ENCODE measurements around the gene LRRTM4. TPM values are rescaled to one million over a fixed set of nuclear protein-coding genes. Genes with fewer than 3 reads are reported as not detected.
"Not testable (repeated sequence)": the region's sequence is repeated elsewhere in the genome, so short reads cannot be mapped to it uniquely, and the experiment has no call there.

The LRRTM4 gene
- polyA plus RNA-seq, 3 donors, result 0.68 to 1.7 (median 0.87) TPM

GRCh38 chr2:76870011-76870410, 652.2 kb downstream of the LRRTM4 start:
- peak; percentile 1 for DNase-seq

GRCh38 chr2:76867854-76868253, 654.3 kb downstream of the LRRTM4 start:
- DNase-seq, result no peak

GRCh38 chr2:76866464-76866863, 655.7 kb downstream of the LRRTM4 start:
- DNase-seq, result no peak

GRCh38 chr2:76862901-76863300, 659.3 kb downstream of the LRRTM4 start:
- DNase-seq, result no peak

GRCh38 chr2:76861708-76862107, 660.5 kb downstream of the LRRTM4 start:
- no peak for DNase-seq

DNA sequence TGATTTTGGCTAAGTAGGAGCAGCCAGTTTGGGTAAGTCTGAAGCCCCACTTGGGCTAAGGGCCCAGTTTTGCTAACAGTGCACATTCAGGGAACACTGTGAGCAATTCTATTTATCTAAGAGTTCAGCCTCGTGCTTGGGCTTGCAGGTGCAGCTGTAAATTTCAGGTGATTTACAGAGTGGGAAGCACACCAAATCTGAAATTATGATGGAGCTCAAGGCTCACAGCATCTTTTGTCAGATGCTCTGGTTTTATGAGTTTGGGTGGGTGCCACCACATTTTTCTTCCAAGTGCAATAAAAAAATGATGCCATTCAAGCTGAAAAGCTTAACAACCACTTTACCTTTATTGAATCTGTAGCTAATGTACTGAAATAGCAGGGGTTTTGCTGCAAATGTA, 671.2 kb downstream of the LRRTM4 start:
- no peak for DNase-seq

GRCh38 chr2:76849086-76849485, 673.1 kb downstream of the LRRTM4 start:
- DNase-seq, result no peak

GRCh38 chr2:76839826-76840225, 682.4 kb downstream of the LRRTM4 start:
- DNase-seq, result no peak

- no peak for DNase-seq
Observed at GRCh38 chr2:76829374-76830234, 692.6 kb downstream of the LRRTM4 start.

GRCh38 chr2:76826691-76827090, 695.5 kb downstream of the LRRTM4 start:
- DNase-seq, result no peak

DNA sequence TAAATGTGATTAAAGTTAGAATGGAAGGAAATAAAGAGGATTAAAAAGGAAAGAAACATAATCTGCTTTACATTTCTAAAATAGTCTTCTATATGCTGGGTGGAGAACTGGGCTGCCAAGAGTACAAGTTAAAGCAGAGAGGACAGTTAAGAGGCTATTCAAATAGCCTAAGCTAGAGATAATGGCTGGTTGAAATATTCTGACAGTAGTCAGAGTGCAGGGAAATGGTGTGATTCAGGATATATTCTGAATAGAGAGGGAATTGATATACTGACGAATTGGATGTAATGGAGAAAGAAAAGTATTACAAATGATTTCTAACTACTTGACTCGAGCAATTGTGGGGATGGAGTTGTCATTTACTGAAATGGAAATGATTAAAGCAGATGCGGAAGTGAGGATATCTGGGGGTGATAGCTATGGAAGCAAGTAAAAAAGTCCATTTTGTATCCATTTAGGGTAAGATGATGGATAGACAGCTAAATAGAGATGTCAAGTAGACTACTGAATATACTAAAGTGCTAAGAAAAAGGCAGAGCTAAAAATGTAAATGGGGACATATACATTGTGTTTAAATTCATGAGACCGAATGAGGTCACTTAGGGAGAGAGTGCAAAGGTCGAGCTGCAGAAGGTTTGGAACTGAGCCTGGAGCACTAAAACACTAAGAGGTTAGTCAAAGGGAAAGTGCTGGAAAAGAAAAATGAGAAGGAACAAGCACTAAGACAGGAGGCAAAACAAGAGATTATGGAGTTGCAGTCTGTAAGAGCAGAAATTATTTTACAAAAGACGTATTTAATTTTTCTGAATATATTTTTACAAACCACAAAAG, 696.8 kb downstream of the LRRTM4 start:
- DNase-seq, result no peak

- DNase-seq, result no peak
Observed at GRCh38 chr2:76821731-76822130, 700.4 kb downstream of the LRRTM4 start.

DNA sequence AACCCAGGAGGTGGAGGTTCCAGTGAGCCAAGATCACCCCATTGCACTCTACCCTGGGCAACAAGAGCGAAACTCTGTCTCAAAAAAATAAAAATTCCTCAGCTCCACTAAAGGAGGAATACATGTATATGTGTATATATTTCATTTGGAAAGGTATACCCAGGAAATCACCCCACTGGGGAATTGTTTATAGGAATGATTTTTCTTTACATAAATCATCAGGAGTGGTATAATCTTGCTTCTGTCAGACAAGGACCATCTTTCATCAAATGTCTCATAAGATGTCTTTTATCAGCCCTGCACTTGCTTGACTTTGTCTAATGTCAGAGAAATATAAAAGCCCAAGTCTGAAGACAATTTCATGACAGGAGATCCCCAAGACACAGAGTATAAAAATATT, 709.1 kb downstream of the LRRTM4 start:
- no peak for DNase-seq

GRCh38 chr2:76812156-76812555, 710.0 kb downstream of the LRRTM4 start:
- peak; percentile 52 for DNase-seq

- no peak for DNase-seq
Observed at GRCh38 chr2:76809136-76809535, 713.0 kb downstream of the LRRTM4 start.

DNA sequence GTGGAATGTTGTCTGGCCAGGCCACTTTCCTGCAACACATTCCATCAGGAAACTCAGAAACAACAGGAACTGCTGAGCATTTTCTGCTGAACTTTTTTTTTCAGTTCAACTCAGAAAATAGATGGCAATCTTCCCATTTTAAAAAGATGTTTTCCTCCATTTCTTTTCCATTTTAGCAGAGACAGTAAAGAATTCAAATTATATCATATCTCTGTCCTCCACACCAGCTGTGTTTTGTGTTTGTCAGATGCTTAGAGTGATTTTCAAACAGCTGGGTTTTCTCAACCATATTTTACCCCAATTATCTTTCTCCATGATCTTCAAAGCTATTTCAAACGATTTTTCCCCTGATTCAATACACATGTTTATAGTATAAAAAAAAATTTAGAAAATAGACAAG, 713.4 kb downstream of the LRRTM4 start:
- DNase-seq, result peak; percentile 37

DNA sequence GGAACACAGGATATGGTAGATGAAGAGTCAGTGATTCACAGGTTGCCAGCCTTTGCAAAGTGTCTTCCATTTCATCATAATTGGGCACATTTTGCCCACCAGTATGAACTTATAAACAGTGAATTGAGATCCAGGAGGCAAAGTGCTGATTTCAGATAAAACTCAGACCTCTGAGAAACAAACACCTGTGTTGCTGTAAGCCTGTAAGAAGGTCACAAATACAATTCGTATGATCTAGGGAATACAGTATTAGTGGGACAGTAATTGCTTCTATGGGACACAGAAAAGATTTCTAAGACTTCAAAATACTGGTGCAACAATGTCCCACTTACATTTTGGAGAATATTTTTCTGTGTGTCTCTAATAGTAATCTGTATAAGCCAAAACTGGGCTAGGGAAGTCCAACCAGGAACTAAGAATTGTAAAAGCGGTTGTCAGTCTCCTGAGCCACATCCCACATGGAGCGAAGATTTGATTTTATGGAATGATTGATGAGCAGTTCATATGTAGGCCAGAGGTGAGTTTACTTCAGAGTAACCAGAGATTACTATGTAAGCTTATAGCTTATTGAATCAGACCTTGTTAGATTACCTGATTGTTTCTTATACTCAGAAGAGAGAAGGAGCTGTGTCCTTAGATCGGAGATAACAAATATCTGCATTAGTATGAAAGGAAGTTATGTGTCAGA, 728.4 kb downstream of the LRRTM4 start:
- DNase-seq, result no peak

GRCh38 chr2:76781313-76781712, 740.9 kb downstream of the LRRTM4 start:
- not testable (repeated sequence) for DNase-seq

DNA sequence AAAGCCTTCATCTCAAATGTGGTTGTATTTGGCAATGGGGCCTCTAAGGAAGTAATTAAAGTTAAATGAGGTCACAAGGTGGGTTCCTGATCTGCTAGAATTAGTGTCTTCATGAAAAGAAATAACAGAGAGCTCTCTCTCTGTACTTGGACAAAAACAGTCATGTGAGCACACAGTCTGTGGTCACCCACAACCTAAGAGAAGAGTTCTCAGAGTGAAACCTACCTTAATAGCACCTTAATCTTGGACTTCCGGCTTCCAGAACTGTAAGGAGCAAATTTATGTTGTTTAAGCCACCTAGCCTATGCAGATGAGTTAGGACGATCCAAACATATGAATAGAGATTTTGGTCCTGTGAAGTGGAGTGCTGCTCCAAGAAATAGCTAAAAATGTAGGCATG, 758.9 kb downstream of the LRRTM4 start:
- no peak for DNase-seq

GRCh38 chr2:76760367-76760704, 761.8 kb downstream of the LRRTM4 start:
- no peak for DNase-seq

GRCh38 chr2:76759634-76760366, 762.4 kb downstream of the LRRTM4 start:
- no peak for DNase-seq

DNA sequence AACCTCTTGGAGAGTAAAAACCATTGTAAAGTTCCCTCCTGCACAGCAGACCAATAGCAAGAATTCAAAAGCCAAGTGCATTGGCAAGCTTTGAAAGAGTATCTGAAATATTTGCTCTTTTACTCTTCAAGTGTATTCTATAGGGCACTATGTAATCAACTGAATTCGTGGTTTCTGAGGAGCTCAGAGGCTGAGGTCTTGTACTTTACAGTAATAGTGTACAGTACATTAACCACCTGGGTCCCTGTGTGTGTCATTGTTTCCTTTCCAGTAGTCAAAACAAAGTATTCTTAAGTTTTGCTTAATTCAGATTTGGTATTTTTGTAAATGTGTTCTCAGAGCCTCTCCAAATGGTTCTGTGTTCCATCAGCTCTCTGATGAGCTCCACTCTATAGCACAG, 769.7 kb downstream of the LRRTM4 start:
- no peak for DNase-seq

Measured in renal pelvis (tissue), 4 donors.